Measurements from ENCODE around the gene SYCE3. TPM values are rescaled to one million over a fixed set of nuclear protein-coding genes. Genes with fewer than 3 reads are reported as not detected.
"Not testable (repeated sequence)": the region's sequence is repeated elsewhere in the genome, so short reads cannot be mapped to it uniquely, and the experiment has no call there.

Gene SYCE3, protein sequence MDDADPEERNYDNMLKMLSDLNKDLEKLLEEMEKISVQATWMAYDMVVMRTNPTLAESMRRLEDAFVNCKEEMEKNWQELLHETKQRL
- not detected for polyA plus RNA-seq (2013, experiment 1 of 2; ENCODE audit: insufficient read length)
- polyA plus RNA-seq (2013, experiment 2 of 2; ENCODE audit: insufficient read length): not detected

DNA sequence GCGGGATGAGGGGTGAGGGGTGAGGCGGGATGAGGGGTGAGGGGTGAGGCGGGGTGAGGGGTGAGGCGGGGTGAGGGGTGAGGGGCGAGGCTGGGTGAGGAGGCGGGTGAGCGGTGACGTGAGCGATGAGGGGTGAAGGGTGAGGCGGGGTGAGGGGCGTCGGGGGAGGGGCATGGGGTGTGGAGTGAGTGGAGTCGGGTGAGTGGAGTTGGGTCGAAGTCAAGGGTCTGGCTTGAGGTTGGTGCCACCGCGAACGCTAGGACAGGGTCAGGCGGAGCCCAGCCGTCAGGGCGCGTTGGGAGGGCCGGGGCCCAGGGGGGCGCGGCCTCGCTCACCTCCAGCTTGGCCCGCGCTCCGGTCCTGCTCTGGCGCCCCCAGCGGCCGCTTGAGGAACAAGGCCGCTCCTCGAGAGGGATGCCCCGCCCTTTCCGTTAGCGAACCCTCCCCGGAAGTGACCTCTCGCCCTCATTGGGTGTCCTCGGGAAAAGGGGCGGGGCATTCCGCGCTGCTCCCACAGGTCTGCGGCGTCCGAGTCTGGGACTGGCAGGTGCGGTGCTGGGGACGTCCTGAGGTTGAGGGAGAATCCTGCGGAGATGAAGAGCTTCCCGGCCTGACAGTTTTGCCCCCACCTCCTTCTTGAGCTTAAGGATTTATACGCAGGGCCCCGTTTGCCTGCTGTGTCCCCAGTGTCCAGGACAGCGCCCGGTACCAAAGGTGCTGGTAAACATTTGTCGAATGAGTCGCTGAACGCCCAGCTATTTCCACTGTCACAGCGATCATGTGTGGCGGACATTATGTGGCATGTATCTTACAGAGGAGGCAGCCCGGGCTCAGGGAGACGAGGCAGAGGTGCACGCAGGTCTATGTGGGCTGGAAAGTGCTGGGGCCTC is at the start of gene SYCE3:
Gene SYCE3, minus strand, starts transcription at position 397 of the 890 bp plus-strand sequence. CDS start 6,514 bp downstream, outside the sequence.
- DNase-seq: peak; percentile 93

DNA sequence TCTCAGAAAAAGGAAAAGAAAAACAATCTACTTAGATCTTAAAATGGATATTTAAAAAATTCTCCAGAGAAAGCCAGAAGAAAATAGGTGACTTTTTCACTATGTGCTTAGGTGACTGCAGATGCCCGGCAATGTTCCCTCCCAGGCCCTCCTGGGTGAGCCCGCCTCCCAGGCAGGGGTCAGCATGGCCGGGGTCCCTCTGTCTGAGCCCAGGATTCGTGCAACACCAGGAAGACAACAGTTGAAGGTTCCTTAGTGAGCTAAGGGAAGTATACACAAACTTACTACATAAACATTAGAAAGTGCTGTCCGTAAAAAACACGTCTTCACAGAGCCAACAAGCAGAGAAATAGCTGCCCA is 49.4 kb upstream of the SYCE3 start:
- DNase-seq: no peak

DNA sequence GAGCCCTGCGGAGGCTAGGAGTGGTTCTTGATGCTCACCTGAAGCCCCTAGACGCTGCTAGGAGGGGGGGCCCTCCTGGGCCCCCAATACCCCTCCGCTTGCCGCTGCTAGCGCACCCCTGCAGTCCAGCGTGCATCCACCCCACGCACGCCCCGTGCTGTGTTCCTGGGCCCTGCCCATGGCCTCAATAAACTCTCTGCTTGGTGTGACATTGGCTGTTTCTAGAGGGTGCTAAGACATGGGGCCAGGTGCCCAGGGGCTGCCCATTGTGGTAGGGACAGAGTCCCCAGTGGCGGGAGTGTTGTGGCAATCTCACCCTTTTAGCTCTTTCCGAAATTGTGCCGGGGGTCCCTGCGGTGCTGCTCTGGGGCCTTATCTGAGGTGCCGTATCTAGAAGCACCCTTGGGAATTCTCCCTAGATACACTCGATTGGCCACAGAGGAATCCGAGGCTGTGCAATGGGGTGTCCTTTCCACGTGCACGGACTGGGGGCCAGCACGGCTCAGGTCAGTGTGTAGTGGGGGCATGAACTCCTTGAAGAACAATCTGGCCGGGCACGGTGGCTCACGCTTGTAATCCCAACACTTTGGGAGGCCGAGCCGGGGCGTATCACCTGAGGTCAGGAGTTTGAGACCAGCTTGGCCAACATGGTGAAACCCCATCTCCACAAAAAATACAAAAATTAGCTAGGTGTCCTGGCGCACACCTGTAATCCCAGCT is 48.8 kb upstream of the SYCE3 start:
- DNase-seq: no peak

DNA sequence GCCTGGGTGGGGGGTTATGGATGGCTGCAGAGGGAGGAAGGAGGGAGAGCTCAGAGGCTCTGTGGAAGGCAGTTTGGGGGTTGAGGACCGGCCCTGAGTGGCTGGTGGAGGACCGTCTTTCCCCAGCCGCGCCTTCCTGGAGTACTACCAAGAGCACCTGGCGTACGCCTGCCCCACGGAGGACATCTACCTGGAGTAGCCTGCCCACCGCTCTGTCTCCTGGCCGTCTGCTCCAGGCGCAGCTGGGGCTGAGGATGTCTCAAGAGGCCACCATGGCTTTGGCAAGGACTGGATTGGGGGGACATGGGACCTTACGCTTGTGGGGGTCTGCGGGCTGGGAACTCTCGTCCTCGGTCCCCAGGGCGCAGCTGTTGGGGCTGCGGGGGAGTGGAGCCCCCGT is 47.9 kb upstream of the SYCE3 start:
- no peak for DNase-seq

DNA sequence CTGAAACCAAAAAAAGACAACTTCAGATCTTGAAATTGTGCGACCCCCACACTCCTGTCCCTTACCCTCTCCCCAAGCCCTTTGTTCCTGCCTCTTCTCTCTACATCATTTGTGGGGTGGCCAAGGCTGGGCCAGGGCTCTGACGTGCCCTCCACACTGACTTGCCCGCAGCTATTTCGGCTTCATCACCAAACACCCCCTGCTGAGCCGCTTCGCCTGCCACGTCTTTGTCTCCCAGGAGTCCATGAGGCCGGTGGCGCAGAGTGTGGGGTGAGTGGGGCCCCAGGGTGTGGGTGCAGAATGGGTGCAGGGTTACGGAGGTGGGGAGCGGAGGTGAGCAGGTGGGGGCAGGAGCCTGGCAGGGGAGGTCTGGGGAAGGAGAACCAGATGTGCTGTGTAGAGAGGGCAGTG is 47.3 kb upstream of the SYCE3 start:
- DNase-seq: no peak

DNA sequence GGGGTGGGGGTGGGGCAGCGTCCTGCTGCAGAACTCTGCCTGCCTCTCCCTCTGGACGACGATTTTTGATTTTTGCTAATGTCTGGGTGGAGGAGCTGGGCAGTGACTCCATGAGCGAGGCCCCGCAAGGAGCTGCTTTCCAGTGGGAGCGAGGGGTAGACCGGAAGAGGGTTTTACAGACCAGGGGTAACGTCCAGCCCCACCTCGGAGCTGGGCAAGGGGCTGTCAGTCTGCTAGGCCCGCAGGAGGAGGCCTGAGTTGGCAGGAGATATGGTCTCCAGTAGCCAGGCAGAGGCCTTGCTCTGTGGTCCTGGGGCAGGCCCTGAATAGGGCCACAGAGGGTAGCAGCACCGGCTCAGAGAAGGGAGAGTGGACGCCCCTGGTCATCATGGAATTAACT is 46.9 kb upstream of the SYCE3 start:
- DNase-seq: no peak

DNA sequence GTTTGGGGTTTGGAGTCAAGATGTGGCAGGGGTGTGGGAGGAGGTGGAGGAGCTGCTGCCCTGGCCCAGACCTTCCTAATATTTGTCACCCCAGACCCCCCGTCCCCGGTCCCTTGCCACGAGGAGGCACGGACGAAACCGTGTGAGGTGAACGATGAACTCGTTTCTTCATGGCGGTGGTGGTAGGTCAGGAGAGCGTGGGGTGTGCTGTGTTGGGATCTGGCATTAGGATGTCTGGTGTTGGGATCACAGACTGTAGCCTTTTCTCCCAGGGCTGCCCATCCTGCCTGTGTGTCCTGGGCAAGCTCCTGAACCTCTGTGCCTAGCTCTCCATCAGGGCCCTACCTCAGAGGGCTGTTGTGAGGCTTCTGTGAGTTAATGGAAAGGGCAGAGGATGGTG is 46.3 kb upstream of the SYCE3 start:
- no peak for DNase-seq

DNA sequence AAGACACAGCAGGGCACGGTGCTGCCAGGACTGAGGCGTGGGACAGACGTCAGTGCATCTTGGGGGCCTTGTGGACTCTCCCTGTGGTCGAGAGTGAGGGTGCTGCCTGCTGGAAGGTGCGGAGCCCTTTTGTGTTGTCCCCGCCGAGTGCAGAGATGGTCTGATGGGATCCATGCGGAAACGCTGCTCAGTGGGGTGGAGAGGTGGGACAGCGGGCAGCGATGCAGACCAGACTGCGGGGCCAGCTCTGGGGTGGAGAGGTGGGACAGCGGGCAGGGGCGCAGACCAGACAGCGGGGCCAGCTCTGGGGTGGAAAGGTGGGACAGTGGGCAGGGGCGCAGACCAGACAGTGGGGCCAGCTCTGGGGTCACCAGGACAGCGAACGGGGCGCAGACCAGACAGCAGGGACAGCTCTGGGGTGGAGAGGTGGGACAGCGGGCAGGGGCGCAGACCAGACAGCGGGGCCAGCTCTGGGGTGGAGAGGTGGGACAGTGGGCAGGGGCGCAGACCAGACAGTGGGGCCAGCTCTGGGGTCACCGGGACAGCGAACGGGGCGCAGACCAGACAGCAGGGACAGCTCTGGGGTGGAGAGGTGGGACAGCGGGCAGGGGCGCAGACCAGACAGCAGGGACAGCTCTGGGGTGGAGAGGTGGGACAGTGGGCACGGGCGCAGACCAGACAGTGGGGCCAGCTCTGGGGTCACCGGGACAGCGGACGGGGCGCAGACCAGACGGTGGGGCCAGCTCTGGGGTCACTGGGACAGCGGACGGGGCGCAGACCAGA is 45.5 kb upstream of the SYCE3 start:
- DNase-seq: not testable (repeated sequence)

DNA sequence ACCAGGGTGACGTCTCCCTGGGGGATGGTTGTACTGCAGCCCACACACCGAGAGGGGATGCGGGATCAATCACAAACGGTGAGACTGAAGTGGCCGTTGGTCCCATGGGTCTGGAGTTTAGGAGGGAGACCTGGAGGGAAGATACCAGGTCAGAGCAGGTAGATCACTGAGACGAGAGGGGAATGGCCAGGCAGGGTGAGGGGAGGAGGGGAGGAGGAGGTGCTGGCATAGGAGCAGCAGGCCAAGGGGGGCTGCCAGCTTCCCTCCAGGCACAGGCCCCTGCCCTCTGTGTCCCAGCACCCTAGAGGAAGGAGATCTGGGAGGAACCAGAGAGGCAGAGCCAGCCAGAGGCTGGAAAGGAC is 44.9 kb upstream of the SYCE3 start:
- no peak for DNase-seq

DNA sequence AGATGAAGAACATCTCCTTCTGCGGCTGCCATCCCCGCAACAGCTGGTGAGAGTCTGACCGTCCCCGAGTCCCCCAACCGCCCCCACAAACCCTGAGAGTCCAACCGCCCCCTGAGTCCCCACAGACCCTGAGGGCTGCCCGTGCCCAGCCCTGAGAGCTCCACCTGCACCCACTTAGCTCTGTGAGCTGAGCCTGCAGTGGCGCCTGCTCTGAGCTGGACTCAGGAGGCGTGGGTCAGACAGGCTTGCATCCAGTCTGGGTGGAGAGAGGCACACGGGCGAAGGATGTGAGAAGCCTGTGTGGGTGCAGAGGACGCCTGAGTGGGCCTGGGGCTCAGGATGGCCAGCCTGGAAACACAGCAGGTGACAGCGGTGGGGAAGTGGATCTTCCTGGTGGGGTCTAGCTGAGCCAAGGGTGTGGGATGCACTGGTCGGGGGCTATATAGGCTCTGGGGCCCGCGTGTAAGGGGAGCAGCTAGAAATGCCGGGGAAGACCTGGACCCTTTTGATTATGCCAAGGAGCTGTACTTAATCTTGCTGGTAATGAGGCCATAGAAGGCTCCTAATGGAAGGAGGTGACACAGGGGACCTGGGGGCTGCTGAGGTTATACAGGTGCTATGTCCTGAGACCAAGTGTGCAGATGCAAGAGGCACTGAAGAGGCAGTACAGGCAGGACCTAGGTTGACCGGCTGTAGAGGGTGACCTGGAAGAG is 44.4 kb upstream of the SYCE3 start:
- DNase-seq: no peak

DNA sequence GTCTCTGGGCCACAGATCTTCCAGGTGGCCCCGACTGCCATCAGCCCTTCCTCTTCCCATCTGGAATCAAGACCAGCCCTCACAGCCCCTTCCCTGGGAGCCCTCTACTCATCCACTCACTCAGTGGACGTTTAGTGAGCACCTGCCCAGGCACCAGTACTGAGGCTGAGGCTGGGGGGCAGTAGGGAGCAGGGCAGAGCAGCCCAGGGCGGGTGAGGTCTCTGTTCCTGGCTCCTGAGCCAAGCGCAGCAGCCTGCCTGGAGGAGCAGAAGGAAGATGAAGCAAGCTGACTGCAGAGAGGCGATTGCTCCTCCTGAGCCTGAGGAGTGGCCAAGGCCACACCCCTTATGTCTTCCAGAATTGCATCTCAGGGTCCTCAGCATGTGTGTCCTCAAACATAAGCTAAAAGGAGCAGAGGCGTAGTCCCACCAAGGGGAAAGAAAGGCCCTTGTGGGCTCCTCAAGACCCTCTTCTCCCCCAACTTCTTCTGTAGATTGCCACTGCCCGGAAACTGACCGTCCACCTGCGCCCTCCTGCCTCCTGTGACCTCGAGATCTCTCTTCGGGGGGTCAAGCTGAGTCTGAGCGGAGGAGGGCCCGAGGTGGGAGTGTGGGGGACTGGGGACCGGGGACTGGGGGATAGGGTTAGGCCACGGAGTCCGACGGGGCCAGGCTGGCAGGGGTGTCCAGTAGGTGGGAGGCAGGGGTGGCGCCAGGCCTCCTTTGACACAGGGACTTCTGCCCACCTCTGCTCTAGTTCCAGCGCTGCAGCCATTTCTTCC is 43.6 kb upstream of the SYCE3 start:
- DNase-seq: no peak

DNA sequence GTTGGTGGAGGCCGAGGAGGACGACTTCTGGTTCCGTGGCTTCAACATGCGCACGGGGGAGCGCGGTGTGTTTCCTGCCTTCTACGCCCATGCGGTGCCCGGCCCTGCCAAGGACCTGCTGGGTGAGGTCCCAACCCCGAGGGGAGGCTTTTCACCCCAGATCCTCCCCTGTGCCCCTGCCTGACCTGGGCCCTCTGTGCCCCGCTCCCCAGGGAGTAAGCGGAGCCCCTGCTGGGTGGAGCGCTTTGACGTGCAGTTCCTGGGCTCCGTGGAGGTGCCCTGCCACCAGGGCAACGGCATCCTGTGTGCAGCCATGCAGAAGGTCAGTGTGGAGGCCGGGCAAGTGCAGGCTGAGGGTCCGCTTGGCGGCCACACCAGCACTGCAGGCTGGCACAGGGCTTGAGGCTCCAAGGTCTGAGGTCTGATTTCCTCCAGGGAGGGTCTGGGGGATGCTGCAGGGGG is 42.9 kb upstream of the SYCE3 start:
- DNase-seq: no peak

DNA sequence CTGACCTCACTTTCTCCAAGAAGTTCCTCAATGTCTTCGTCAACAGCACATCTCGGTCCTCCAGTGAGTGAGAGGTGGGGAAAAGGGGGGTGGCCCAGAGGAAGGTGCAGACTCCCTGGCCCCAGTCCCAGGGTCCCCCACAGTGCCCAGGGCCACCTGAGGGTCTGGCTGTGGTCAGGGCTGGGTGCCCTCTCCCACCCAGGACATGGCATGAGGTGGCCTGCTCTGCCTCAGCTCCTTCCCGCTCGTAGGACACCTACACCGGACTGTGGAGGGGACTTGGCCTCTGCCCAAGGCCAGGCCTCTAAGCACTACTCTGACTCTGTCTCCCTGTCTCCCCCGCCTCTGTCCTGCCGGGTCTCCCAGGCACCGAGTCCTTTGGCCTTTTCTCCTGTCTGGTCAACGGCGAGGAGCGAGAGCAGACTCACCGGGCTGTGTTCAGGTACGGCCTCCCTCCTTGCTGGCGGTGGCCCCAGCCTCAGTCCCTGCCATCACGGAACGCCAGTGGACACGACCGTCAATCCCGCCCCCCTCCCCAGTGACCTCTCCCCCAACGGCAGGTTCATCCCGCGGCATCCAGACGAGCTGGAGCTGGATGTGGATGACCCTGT is 42.4 kb upstream of the SYCE3 start:
- DNase-seq: no peak

DNA sequence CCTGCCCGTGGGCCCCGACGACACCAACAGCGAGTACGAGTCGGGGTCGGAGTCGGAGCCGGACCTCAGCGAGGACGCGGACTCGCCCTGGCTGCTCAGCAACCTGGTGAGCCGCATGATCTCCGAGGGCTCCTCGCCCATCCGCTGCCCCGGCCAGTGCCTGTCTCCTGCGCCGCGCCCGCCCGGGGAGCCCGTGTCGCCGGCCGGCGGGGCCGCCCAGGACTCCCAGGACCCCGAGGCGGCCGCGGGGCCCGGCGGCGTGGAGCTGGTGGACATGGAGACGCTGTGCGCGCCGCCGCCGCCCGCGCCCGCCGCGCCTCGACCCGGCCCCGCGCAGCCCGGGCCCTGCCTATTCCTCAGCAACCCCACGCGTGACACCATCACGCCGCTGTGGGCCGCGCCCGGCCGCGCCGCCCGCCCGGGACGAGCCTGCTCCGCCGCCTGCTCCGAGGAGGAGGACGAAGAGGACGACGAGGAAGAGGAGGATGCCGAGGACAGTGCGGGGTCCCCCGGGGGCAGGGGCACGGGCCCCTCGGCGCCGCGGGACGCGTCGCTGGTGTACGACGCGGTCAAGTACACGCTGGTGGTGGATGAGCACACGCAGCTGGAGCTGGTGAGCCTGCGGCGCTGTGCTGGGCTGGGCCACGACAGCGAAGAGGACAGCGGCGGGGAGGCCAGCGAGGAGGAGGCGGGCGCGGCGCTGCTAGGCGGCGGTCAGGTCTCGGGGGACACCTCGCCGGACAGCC is 41.7 kb upstream of the SYCE3 start:
- DNase-seq: no peak

DNA sequence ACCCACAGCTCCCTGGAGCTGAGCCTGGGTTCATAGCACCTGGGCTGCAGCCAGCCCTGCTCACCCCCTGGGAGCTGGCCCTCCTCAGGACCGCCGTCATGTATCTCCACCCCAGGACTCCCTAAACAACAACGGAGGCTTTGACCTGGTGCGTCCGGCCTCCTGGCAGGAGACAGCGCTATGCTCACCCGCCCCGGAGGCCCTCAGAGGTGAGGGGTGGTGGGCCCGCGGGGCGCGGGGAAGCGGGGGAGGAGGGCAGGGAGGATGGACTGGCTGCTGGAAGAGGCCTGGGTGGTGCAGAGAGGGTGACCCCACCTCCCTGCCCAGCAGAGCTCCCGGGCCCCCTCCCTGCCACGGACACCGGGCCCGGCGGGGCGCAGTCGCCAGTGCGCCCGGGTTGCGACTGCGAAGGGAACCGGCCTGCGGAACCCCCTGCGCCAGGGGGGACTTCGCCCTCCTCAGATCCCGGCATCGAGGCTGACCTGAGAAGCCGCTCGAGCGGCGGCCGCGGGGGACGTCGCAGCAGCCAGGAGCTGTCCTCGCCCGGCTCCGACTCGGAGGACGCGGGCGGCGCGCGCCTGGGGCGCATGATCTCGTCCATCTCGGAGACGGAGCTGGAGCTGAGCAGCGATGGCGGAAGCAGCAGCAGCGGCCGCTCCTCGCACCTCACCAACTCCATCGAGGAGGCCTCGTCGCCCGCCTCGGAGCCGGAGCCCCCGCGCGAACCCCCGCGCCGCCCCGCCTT is 41.0 kb upstream of the SYCE3 start:
- no peak for DNase-seq

DNA sequence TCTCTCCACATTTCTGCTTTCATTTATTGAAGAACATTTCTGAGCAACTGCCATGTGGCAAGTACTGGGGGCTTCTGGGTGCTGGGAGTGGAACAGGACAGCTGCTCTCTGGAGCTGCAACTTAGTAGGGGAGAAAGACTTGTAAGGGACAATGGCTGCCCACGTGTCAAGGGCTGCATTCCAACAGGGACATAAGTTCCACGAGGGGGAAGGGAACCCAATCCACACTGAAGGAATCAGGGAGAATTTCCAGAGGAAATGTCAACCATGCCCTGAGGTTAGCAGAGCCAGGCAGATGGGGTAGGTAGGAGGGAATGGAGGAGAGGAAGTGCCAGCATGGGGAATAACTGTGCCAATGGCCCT is 39.6 kb upstream of the SYCE3 start:
- DNase-seq: no peak

DNA sequence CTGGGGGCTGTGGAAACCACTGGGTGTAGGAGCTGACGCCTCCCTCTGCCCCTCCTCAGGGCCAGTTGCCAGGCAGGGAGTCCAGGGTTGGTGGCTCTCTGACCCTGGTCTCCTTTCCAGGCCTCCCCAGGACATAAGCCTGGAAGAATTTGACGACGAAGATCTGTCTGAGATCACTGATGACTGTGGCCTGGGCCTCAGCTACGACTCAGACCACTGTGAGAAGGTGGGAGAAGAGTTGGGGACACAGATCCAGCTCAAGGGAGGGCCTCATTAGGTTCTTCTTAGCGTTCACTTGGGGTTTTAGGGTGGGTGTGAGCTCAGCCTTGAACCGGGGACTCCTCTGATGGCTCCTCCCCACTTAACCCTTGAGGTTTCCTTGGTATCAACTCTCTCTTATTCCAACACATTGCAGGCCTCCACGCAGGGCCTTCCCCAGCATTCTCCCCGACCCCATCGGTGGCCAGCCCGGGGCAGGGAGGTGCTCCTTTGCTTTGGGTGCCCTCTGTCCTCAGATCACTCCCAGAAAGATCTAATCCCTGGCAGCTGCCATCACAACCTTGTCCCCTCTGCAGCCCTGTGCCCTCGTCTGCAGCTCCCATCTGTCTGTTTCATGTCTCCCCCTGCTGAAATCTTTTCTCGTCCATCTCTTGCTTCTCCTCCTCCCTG is 39.1 kb upstream of the SYCE3 start:
- no peak for DNase-seq

DNA sequence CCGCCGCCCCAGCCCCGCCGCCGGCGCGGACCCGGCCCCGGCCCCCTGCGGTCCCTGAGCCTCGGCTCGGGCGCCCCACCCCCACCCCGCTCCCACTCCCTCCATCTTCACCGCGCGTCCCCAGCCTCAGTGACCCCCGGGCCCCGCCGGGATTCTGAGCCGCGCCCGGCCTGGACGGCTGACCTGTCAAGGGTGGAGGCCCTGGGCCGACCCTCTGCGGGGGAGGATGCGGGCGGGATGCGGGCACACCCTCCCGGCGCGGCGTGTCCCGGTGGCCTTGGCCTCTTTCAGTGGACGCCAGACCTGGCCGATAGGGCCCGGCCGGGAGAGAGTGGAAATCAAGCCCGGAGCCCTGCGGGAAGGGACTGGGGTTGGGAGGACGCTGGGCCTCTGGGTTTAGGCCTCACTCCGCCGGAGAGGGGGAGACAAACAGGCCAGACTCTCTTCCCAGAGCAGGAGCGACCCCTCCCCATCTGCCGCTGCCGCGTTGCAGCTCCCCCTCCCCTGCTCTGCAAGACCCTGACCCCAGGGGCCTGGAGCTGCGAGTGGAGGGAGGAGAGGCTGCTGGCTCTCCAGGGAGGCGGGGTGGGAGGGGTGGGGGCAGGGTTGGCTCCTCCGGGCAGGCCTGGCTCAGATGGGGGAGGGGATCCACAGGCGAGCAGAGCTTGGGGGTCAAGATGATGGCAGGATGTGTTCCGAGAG is 38.4 kb upstream of the SYCE3 start:
- DNase-seq: no peak

Data from fibroblast of skin of scalp (primary cell).